Ovary (tissue), 3 donors: ENCODE data around the gene SETX.

Experiments used
- CTCF ChIP-seq, 3 donors: fragments of 450-650 bp in 2 of 3; fragments of 200-600 bp in 1 of 3; IDR thresholded peaks; one replicate each; pipeline versions ENCODE4 v1.5.1 to v1.8.0; 2016 to 2022; ENCODE audit warnings: antibody characterized with exemption in 3 of 3, mild to moderate bottlenecking in 1 of 3
- EP300 ChIP-seq: sonication (generic); formaldehyde crosslinking; IDR thresholded peaks from one replicate; pipeline ENCODE4 v1.6.1; 2017; ENCODE audit warnings: antibody characterized with exemption
- donor health status: DM: no; HTN: no; CAD: no.

- TF ChIP-seq CTCF (IDR thresholded peaks at IDR 0.05) (no peak), EP300 (no peak)
Measured at GRCh38 chr9:132301521-132301920, 53.3 kb downstream of the SETX start.
